Temporal lobe (tissue), 2 donors: Measurements from ENCODE around the gene ORAI2. TPM values are rescaled to one million over a fixed set of nuclear protein-coding genes. Genes with fewer than 3 reads are reported as not detected.

Source experiments
- small RNA-seq: library from RNA; depleted of rRNA; stranded (forward); fragments of <200 nt; gene quantifications from one replicate; pipeline ENCODE3, GENCODE V24; 2014; ENCODE audit warnings: low replicate concordance
- total RNA-seq: library from RNA; depleted of rRNA; stranded (reverse); fragments of >200 nt; gene quantifications from one replicate; pipeline ENCODE4 v1.2.3, GENCODE V29; 2014

ORAI2 gene
- total RNA-seq, 1 donor from 2014 or later, result 23.6 TPM

Small RNA genes lying within 50 kb of the gene (small RNA-seq; reads per million reads assigned to genes)
- not detected for gene MIR548O

Other genes with a start within 250 kb of the ORAI2 start
- 14.0 TPM for gene SH2B2, start 146.7 kb upstream of the ORAI2 start, total RNA-seq
- not detected for gene SPDYE6, start 77.1 kb upstream of the ORAI2 start, total RNA-seq
- 19.2 TPM for gene PRKRIP1, start 37.2 kb upstream of the ORAI2 start, total RNA-seq
- 11.3 TPM for gene ALKBH4, start 31.3 kb downstream of the ORAI2 start, total RNA-seq
- 48.4 TPM for gene LRWD1, start 31.4 kb downstream of the ORAI2 start, total RNA-seq
- gene POLR2J, start 45.3 kb downstream of the ORAI2 start, total RNA-seq, result 7.9 TPM
- 7.1 TPM for gene RASA4B, start 84.2 kb downstream of the ORAI2 start, total RNA-seq
- gene UPK3BL2, start 110.1 kb downstream of the ORAI2 start, total RNA-seq, result 3.2 TPM
- gene SPDYE2, start 117.7 kb downstream of the ORAI2 start, total RNA-seq, result not detected
- 15.2 TPM for gene POLR2J3, start 139.0 kb downstream of the ORAI2 start, total RNA-seq
- gene RASA4, start 183.2 kb downstream of the ORAI2 start, total RNA-seq, result 32.9 TPM
- 17.5 TPM for gene UPK3BL1, start 209.2 kb downstream of the ORAI2 start, total RNA-seq
- not detected for gene SPDYE2B, start 216.7 kb downstream of the ORAI2 start, total RNA-seq
- gene POLR2J2, start 238.1 kb downstream of the ORAI2 start, total RNA-seq, result 3.2 TPM